ENCODE measurements around the gene ZP2. TPM values are rescaled to one million over a fixed set of nuclear protein-coding genes. Genes with fewer than 3 reads are reported as not detected.
"Not testable (repeated sequence)": the region's sequence is repeated elsewhere in the genome, so short reads cannot be mapped to it uniquely, and the experiment has no call there.

Gene ZP2
- total RNA-seq, result under 0.01 and 0.22 TPM in 2 replicates

DNA sequence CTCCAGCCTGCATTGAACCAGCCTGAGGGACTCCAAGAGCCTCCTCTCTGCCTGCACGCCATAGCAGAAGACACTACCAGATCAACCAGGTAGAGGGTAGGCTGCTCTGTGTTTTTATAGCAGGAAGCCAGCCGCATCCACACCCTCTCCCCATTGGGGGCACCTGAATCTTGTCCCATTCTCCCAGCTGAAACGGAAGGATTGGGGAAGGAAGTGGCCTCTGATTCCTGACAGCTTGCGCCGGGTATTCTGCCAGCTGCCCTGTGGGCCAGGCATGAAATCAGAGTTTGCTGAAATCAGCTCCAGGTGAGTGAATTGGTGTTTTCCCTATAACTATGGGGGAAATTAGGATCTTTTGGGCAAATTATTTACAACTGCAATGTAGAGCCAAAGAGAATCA is at the start of gene ZP2:
Gene ZP2, minus strand, starts transcription at position 89 of the 400 bp plus-strand sequence. Its CDS starts 27 bp downstream, at position 62.
- peak in 1 of 2 donors; percentile 11 for DNase-seq (ENCODE audit: low read depth in 2 of 2)

DNA sequence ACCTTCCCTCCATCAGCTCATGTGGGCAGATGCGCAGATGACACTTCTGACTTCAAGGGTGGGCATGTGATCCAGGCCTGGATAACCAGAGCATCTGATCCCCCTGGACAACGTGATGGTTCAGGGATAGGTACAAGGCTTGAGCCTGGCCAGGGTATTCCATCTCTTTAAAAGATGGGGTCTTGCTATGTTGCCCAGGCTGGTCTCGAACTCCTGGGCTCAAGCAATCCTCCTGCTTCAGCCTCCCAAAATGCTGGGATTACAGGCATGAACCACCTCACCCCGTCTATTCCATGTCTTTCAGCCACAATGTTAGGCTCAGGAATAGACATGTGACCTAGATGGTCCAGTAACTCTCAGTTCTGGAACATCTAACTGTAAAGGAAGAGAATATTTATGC is 45.9 kb upstream of the ZP2 start:
- DNase-seq (ENCODE audit: low read depth in 2 of 2), result no peak

- no peak for DNase-seq (ENCODE audit: low read depth in 2 of 2)
Observed at GRCh38 chr16:21256636-21257035, 45.3 kb upstream of the ZP2 start.

DNA sequence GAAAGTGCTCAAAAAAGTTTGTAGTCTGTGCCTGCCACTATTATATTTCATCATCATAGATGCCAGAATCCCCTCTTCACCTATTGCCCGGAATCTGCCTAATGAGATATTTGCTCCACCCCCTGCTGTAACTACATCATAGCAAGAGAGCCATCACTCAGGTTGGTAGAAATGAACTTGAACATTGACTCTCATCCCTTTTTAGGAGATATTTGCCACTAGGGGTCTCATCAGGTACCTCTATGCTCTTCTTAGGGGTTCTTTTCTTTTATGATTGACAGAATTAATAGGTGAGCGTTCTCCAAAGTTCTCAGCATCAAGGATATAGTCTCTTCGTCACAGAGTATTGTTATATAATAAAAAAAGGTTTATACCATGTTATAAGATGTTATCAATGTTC is 42.1 kb upstream of the ZP2 start:
- no peak for DNase-seq (ENCODE audit: low read depth in 2 of 2)

DNA sequence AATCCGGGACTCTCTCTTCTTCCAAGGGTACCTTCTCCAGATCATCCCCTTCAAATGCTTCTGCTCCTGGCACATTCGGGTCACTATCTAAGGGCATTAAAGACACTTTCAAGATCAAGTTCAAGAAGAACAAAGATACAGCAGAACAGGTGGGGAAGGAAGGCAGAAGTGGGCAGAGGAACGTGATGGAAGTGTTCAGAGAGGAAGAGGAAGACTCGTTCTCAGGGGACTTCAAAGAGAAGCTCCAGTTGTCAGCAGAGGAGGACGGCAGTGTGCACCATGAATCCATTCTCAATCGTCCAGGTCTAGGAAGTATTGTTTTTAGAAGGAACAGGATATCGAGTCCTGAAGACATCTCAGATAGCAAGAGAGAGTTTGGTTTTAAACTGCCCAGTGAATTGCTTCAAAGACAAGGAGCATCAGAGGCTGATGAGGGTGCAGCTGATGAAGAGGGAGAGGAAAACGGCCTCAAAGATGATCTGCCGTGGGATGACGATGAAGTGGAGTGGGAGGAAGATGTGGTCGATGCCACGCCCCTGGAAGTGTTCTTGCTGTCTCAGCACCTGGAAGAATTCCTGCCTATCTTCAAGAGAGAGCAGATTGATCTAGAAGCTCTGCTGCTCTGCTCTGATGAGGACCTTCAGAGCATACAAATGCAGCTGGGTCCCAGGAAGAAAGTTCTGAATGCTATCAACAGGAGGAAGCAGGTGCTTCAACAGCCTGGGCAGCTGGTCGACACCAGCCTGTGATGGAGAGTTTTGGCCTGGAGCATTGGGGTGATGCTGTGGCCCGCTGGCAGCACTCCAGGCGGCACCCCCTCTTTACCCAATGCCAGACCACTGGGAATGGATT is 38.9 kb upstream of the ZP2 start:
- no peak for DNase-seq (ENCODE audit: low read depth in 2 of 2)

- DNase-seq (ENCODE audit: low read depth in 2 of 2), result not testable (repeated sequence)
Observed at GRCh38 chr16:21248179-21248578, 36.8 kb upstream of the ZP2 start.

DNA sequence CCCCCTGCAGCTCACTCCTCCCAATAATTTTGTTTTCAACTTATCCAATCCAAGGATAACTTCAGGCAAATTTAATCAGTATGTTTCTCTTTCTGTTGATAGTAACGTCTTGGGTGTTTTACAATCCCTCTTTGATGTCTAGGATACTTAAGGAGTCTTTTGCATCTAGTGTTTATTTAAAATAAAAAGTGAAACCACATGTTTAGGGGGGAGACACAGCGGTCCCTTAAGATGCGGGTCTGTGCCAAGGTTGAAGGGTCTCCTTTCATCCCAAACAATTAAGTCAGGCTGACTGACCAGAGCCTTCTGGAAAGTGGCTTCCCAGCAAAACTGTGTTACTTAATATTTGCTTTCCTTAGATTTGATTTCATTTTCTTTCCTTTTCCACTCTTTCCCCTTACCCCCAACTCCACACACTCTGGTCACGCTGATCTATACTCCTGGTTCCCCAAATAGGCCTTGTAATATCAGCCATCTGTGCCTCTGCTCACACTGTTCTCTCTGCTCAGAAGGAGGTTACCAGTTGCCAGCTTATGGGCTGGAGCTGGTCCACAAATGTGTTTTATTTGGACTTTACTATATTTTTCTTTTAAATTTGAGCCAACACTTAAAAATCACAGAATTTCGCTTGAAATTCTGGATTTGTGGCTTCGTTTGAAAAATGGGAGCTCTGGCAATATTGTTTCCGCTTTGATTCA is 33.3 kb upstream of the ZP2 start:
- DNase-seq (ENCODE audit: low read depth in 2 of 2), result no peak

DNA sequence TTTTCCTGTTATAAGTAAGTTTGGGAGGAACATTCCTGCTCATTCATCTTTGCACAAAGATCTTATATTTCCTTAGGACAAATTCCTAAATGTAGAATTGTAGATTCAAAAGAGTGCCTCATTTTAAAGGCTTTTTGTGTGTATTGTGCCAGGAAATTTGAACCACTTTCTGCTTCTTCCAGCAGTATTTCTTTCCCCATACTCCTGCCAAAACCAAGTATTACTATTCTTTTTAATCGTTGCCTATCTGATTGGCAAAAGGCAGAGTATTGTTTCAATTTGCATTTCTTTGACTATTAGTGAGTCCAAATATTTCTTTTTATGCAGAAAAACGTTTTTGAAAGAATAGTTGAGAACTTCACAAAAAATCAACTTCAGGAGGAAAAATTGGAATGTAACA is 31.4 kb upstream of the ZP2 start:
- no peak for DNase-seq (ENCODE audit: low read depth in 2 of 2)

DNA sequence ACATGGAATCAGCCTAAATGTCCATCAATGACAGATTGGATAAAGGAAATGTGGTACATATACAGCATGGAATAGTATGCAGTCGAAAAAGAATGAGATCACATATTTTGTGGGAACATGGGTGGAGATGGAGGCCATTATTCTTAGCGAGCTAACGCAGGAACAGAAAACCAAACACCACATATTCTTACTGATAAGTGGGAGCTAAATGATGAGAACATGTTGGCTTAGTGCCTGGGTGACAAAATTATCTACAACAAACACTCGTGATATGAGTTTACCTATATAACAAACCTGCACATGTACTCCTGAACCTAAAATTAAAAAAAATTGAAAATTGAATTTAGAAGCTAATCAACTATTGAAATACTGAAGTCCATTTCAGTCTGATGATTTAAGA is 28.3 kb upstream of the ZP2 start:
- no peak for DNase-seq (ENCODE audit: low read depth in 2 of 2)

GRCh38 chr16:21236831-21237230 is 25.5 kb upstream of the ZP2 start:
- no peak for DNase-seq (ENCODE audit: low read depth in 2 of 2)

GRCh38 chr16:21235199-21235585 is 23.8 kb upstream of the ZP2 start:
- DNase-seq (ENCODE audit: low read depth in 2 of 2), result no peak

DNA sequence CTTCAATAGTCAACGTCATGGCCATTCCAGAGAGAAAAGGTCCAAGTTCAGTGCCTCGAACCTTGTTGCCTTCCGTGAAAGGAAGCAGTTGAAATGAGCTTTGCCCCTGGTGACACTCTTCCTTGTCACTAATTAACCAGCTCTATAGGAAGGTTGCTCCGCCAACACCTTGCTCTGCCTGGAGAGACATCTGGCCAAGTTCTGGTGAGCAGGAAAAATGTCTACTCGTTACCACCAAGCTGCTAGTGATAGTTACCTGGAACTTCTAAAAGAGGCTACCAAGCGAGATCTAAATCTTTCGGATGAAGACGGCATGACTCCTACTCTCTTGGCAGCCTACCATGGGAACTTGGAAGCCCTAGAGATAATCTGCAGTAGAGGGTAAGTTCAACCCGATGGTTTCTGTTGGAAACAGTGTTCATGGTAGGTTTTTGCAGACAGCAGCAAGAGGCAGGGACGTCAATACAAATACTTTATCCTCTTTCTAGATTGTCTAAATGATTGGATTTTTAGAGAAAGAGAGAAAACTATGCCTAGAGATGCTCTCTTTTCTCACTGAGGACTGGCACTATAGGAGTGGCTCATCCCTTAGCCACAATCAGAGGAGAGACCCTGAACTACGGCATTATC is 22.3 kb upstream of the ZP2 start, which contains the start of gene ANKS4B:
Gene ANKS4B, plus strand, starts transcription at position 179 of the 630 bp plus-strand sequence. Its CDS starts 39 bp downstream, at position 218.
- no peak for DNase-seq (ENCODE audit: low read depth in 2 of 2)

DNA sequence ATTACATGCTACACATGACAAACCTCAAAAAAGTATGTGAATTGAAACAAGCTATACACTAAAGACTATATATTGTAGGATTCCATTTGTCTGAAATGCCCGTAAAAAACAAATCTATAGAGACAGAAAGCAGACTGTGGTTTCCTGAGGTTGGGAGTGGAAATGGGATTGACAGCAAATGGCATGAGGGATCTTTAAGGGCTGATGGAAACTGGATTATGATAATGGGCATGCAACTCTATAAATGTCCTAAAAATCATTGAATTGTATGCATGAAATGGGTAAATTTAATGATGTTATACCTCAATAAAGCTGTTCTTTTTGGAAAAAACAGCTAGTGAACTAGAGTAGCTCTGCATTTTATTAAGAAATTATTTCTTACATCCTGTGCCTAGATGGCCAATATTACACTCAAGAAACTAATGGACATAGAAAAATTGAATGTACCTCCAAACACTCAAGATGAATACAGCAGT is 21.7 kb upstream of the ZP2 start:
- DNase-seq (ENCODE audit: low read depth in 2 of 2), result no peak

GRCh38 chr16:21228361-21228872 is 17.0 kb upstream of the ZP2 start:
- DNase-seq (ENCODE audit: low read depth in 2 of 2), result no peak

- DNase-seq (ENCODE audit: low read depth in 2 of 2), result no peak
Observed at GRCh38 chr16:21227866-21228265, 16.5 kb upstream of the ZP2 start.

DNA sequence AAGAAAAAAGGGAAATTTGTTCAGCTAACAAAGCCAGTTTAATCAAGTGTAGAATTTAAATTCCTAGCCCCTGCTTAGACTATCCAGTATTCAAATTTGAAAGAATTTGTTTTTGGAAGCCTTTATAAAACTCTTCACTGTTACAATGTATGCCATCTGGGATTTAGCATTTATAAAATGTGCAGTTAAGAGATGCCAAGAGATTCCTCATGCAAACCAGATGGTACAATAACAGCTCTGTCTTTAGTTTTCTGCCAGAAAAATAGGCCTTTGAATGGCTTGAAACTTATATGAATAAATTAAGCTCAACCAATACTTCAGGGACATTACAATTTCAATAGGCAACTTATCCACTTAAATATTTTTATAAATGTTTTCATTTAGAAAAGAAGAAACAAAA is 15.4 kb upstream of the ZP2 start:
- no peak for DNase-seq (ENCODE audit: low read depth in 2 of 2)

GRCh38 chr16:21224800-21225199 is 13.4 kb upstream of the ZP2 start:
- no peak for DNase-seq (ENCODE audit: low read depth in 2 of 2)

GRCh38 chr16:21223787-21224186 is 12.4 kb upstream of the ZP2 start:
- DNase-seq (ENCODE audit: low read depth in 2 of 2), result no peak

- DNase-seq (ENCODE audit: low read depth in 2 of 2), result no peak
Observed at GRCh38 chr16:21222495-21223337, 11.3 kb upstream of the ZP2 start.

DNA sequence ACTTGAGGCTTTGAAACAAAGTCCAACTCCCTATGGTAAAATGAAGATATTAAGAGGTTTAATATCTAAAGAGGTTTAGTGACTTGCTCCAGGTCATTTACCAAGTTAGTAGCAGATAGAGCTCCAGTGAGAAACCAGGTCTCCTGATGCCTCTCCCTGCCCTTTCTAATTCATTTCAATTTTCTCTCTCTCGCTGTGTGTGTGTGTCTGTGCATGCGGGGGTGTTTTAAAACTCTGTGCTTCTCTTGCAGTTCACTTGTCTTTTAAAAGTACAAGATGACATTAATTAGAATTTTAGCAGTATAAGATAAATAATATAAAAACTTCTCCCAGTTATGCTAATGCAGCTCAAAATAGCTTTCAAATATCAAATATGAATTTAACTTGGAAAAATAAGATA is 8.2 kb upstream of the ZP2 start:
- no peak for DNase-seq (ENCODE audit: low read depth in 2 of 2)

- DNase-seq (ENCODE audit: low read depth in 2 of 2), result no peak
Observed at GRCh38 chr16:21218153-21218552, 6.8 kb upstream of the ZP2 start.
